Nephron (organoid): ENCODE results near the gene FBXO47.

ENCODE experiments used
- H3K27ac Mint-ChIP-seq, 3 experiments: 2 replicates each; pipeline ENCODE4 v1.8.0; 2020; ENCODE audit warnings: mixed read lengths in 3 of 3, mild to moderate bottlenecking in 2 of 3, moderate library complexity in 1 of 3
- H3K27me3 Mint-ChIP-seq: 2 replicates; pipeline ENCODE4 v1.8.0; 2021; ENCODE audit warnings: low read depth, mild to moderate bottlenecking, moderate library complexity, mixed read lengths
- H3K36me3 Mint-ChIP-seq: 2 replicates; pipeline ENCODE4 v1.8.0; 2020; ENCODE audit warnings: low read depth, mixed read lengths
- H3K4me1 Mint-ChIP-seq: 2 replicates; pipeline ENCODE4 v1.8.0; 2020; ENCODE audit warnings: mixed read lengths
- H3K4me3 Mint-ChIP-seq, 3 experiments: 2 replicates each; pipeline ENCODE4 v1.8.0; 2020; ENCODE audit warnings: mild to moderate bottlenecking in 3 of 3, mixed read lengths in 3 of 3, moderate library complexity in 2 of 3
- H3K9me3 Mint-ChIP-seq: 2 replicates; pipeline ENCODE4 v1.8.0; 2020; ENCODE audit warnings: mixed read lengths
- TF ChIP-seq, protein P1 (sequence below), 3 experiments: fragments of 200-600 bp; sonication (generic); IDR thresholded peaks; one replicate each; pipeline ENCODE4 v1.5.0; 2021; ENCODE audit warnings: antibody characterized with exemption in 3 of 3; ENCODE audit not compliant: unreplicated experiment in 3 of 3

The FBXO47 gene

DNA sequence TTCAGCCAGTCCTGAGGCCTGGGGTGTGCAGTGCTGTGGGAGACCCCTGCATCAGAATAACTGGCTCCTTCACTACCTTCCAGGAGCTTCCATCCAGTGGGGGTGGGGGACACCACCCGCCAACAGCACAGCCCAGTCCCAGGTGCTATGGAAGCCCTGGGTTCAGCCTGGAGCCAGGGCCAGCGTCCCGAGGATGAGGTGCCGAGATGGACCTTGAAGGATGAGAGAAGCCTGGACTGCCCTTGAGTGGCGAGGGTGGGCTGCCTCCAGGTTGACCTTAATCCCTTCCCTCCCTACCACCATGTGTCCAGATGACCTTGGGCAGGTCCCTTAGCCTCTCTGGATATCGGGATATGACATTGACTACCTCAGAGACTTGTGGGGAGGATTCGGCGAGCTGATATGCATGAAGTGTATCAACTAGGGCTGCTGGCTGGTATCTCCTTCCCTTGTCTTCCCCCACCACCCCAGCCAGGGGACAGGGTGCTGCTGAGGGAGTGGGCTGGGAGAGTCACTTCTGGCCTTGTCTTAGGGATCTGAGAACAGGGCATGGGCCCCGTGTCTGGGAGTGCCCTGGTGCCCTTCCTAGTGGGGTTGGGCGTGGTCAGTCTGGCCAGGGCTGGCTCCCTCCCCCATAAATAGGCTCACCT lies 56.0 kb downstream of the FBXO47 start:
- Mint-ChIP-seq H3K27ac (no peak overlapping the region), H3K4me1 (peaks cover 8% of the 10 kb centered on the region), H3K9me3 (no peaks in the 10 kb centered on the region), H3K36me3 (peaks cover 16% of the 10 kb centered on the region), H3K4me3 (no peak overlapping the region), H3K27me3 (no peaks in the 10 kb centered on the region)
- TF ChIP-seq, protein P1, sequence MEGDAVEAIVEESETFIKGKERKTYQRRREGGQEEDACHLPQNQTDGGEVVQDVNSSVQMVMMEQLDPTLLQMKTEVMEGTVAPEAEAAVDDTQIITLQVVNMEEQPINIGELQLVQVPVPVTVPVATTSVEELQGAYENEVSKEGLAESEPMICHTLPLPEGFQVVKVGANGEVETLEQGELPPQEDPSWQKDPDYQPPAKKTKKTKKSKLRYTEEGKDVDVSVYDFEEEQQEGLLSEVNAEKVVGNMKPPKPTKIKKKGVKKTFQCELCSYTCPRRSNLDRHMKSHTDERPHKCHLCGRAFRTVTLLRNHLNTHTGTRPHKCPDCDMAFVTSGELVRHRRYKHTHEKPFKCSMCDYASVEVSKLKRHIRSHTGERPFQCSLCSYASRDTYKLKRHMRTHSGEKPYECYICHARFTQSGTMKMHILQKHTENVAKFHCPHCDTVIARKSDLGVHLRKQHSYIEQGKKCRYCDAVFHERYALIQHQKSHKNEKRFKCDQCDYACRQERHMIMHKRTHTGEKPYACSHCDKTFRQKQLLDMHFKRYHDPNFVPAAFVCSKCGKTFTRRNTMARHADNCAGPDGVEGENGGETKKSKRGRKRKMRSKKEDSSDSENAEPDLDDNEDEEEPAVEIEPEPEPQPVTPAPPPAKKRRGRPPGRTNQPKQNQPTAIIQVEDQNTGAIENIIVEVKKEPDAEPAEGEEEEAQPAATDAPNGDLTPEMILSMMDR (IDR thresholded peaks at IDR 0.05; ENCODE audit: unreplicated experiment in 3 of 3) = no peak

GRCh38 chr17:38910325-38910724 lies 56.9 kb downstream of the FBXO47 start:
- TF ChIP-seq, protein P1 (IDR thresholded peaks at IDR 0.05; ENCODE audit: unreplicated experiment in 3 of 3) = no peak
- Mint-ChIP-seq H3K4me3 (no peak overlapping the region), H3K27ac (no peak overlapping the region), H3K4me1 (peaks cover 8% of the 10 kb centered on the region), H3K27me3 (no peaks in the 10 kb centered on the region), H3K36me3 (peaks cover 12% of the 10 kb centered on the region), H3K9me3 (no peaks in the 10 kb centered on the region)

DNA sequence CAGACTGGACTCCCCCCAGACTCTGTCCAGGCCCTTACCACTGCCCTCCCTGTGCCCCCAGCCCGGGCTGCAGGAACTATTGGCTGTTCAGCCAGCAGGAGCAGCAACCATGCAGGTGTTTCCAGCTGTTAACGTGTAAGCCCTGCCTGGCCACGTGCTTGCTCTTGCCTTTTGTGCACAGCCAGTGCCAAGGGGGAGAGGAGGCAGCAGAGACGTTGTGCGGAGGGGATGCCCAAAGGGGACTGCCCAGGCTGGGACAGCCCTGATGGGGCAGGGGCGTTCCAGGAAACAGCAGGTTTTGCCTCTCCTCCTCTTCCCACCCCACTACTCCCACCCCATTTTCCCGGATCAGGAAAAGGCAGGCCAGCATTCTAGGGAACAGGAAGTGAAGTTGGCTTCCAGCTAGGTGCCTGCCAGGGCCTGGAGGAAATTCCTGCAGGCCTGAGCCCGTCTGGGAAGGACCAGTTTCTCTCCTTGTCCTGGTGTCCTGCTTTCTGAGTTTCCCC lies 58.5 kb downstream of the FBXO47 start:
- Mint-ChIP-seq H3K9me3 (no peaks in the 10 kb centered on the region), H3K4me1 (peaks cover 8% of the 10 kb centered on the region), H3K36me3 (peaks cover 16% of the 10 kb centered on the region), H3K4me3 (no peak overlapping the region), H3K27ac (peak overlapping the region in 1 of 3 experiments; percentile 61), H3K27me3 (no peaks in the 10 kb centered on the region)
- TF ChIP-seq, protein P1 (IDR thresholded peaks at IDR 0.05; ENCODE audit: unreplicated experiment in 3 of 3) = no peak

GRCh38 chr17:38907930-38908675 lies 59.1 kb downstream of the FBXO47 start:
- H3K4me3 Mint-ChIP-seq = no peak overlapping the region
- no peaks in the 10 kb centered on the region for H3K9me3 Mint-ChIP-seq
- H3K27me3 Mint-ChIP-seq = no peaks in the 10 kb centered on the region
- H3K36me3 Mint-ChIP-seq = peaks cover 21% of the 10 kb centered on the region
- TF ChIP-seq, protein P1 (IDR thresholded peaks at IDR 0.05; ENCODE audit: unreplicated experiment in 3 of 3) = no peak
- H3K4me1 Mint-ChIP-seq = peaks cover 8% of the 10 kb centered on the region
- H3K27ac Mint-ChIP-seq = peak overlapping the region in 1 of 3 experiments; percentile 61

DNA sequence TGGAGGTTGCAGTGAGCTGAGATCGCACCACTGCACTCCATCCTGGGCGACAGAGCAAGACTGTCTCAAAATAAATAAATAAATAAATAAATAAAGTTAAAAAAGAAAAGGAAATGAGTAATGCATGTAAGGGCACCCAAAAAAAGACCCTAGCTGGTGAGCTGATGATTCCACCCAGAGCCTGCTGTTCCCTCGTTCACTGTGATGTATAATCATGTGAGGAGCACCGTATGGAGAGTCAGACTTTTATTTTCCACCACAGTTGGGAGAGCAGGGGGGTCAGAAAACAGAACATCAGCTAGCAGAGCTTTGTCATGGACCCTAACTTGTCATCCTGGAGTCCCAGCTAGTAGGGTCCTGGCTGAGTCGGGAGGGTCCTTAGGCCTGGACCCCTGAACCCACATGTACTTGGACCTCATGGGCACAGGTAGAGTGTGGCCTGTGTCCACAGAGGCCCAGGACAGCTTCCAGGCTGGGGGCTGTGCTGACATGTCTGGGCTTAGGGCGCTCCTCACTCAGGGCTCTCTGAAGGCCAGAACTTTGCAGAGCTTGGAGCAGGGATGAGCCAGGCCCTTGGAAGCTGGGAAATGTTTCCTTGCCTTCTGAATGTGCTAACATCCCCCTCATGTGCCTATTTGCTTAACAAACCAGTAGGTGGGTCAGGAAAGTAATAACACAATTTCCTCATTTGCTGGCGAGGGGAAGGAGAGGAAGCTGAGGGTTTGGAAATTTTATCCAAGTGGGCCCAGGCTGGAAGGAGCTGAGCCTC lies 60.6 kb downstream of the FBXO47 start:
- H3K4me3 Mint-ChIP-seq = no peak overlapping the region
- peaks cover 25% of the 10 kb centered on the region for H3K36me3 Mint-ChIP-seq
- H3K9me3 Mint-ChIP-seq = no peaks in the 10 kb centered on the region
- TF ChIP-seq, protein P1 (IDR thresholded peaks at IDR 0.05; ENCODE audit: unreplicated experiment in 3 of 3) = no peak
- H3K27ac Mint-ChIP-seq = no peak overlapping the region
- H3K27me3 Mint-ChIP-seq = no peaks in the 10 kb centered on the region
- H3K4me1 Mint-ChIP-seq = peaks cover 8% of the 10 kb centered on the region
